ENCODE data around the gene PLS3. TPM values are rescaled to one million over a fixed set of nuclear protein-coding genes. Genes with fewer than 3 reads are reported as not detected.

PLS3 gene
- total and polyA plus RNA-seq, 2 of the 13 experiments (the other 11 are each of a cell fraction or from before 2014, with no cell fraction given) = 55.7 to 99.9 TPM

- no peak for TF ChIP-seq ZNF510 (CRISPR knock-in tag; IDR thresholded peaks at IDR 0.05; ENCODE audit: low read depth)
- no peak for TF ChIP-seq CEBPZ (IDR thresholded peaks at IDR 0.05; ENCODE audit: low read length)
- TF ChIP-seq ZNF552 (CRISPR knock-in tag; IDR thresholded peaks at IDR 0.05; ENCODE audit: borderline replicate concordance) = no peak
- no peak for TF ChIP-seq KMT2B (CRISPR knock-in tag; IDR thresholded peaks at IDR 0.05)
- TF ChIP-seq ELF3 (CRISPR knock-in tag; IDR thresholded peaks at IDR 0.05) = no peak
- TF ChIP-seq ZNF280B (CRISPR knock-in tag; IDR thresholded peaks at IDR 0.05; ENCODE audit: borderline replicate concordance) = no peak
- no peak for TF ChIP-seq ZNF773 (CRISPR knock-in tag; IDR thresholded peaks at IDR 0.05; ENCODE audit: borderline replicate concordance)
- TF ChIP-seq ZNF616 (CRISPR knock-in tag; IDR thresholded peaks at IDR 0.05; ENCODE audit: low read depth) = no peak
These were observed 27.2 kb downstream of the PLS3 start (continued) for GRCh38 chrX:115588179-115588578.

- POLR2A ChIA-PET = no interaction called here
- H2AFZ ChIP-seq (ENCODE audit: low read length) = no peak overlapping the region
- H3K27me3 ChIP-seq (ENCODE audit: control insufficient read depth in 1 of 2, insufficient read depth in 2 of 2, low read length in 2 of 2) = no peaks in the 10 kb centered on the region
- 88% methylated on average over 3 of the region's 4 CpGs for WGBS (ENCODE audit: low lambda C conversion rate)
- no TSS peak for BruUV-seq (replicated peaks)
- H3K4me2 ChIP-seq (ENCODE audit: low read depth, low read length) = no peak overlapping the region
- no peaks in the 10 kb centered on the region for H3K9me3 ChIP-seq (ENCODE audit: low read length)
- no peak overlapping the region for H3K27ac ChIP-seq (ENCODE audit: extremely low read length, insufficient read depth, low read length)
- ATAC-seq (no peak), FAIRE-seq (no peak), DNase-seq (ENCODE audit: low spot score) (no peak)
- H3K4me3 ChIP-seq (replicated peaks in 1 of 3; ENCODE audit: insufficient read depth in 1 of 3, low read depth in 2 of 3, low read length in 3 of 3) = no peak overlapping the region
- intact Hi-C loops (cut with micrococcal nuclease; ENCODE audit: unreplicated experiment) = no loop called here
- no peaks in the 10 kb centered on the region for H3K36me3 ChIP-seq (replicated peaks in 1 of 2; ENCODE audit: control insufficient read depth in 1 of 2, insufficient read depth in 2 of 2, low read length in 2 of 2)
- H3K79me2 ChIP-seq (ENCODE audit: insufficient read depth, low read length) = peaks cover 15% of the 10 kb centered on the region
- no peak overlapping the region for H3K9ac ChIP-seq (ENCODE audit: insufficient read depth, low read depth, low read length)
- in situ Hi-C loops (cut with HindIII; ENCODE audit: extremely low pct_ligation_motif_present, low pct_unique_long_range_greater_than_20kb) = no loop called here
- CTCF ChIA-PET (ENCODE audit: low intra/inter-chr PET ratio, low total read pairs) = no interaction called here
- peaks cover 10% of the 10 kb centered on the region for H3K4me1 ChIP-seq (ENCODE audit: insufficient read depth, low read length)
- H4K20me1 ChIP-seq (ENCODE audit: insufficient read depth, low read length) = peaks cover 5% of the 10 kb centered on the region; the same call in 1 of the 2 replicates
- TF ChIP-seq IKZF5 (CRISPR knock-in tag; IDR thresholded peaks at IDR 0.05) (no peak), SMC3 (IDR thresholded peaks at IDR 0.05; ENCODE audit: low read length) (no peak), ZC3H4 (CRISPR knock-in tag; IDR thresholded peaks at IDR 0.05; ENCODE audit: borderline replicate concordance) (no peak), DMTF1 (CRISPR knock-in tag; IDR thresholded peaks at IDR 0.05) (no peak), NFYB (CRISPR knock-in tag; IDR thresholded peaks at IDR 0.05) (no peak), ZFP62 (CRISPR knock-in tag; IDR thresholded peaks at IDR 0.05) (no peak), THYN1 (CRISPR knock-in tag; IDR thresholded peaks at IDR 0.05; ENCODE audit: borderline replicate concordance, low read depth) (no peak), ZNF782 (CRISPR knock-in tag; IDR thresholded peaks at IDR 0.05; ENCODE audit: borderline replicate concordance) (no peak), JUNB (CRISPR knock-in tag; IDR thresholded peaks at IDR 0.05; ENCODE audit: borderline replicate concordance) (no peak)
These were observed 28.4 kb downstream of the PLS3 start for GRCh38 chrX:115589419-115589818.
